Transverse colon (tissue), 4 donors: ENCODE measurements around the gene CDK19.

Source experiments
- EP300 ChIP-seq: sonication (generic); formaldehyde crosslinking; IDR thresholded peaks from one replicate; pipeline ENCODE4 v1.6.1; 2017; ENCODE audit warnings: antibody characterized with exemption, low read depth
- POLR2A ChIP-seq: fragments of 450-650 bp; IDR thresholded peaks from one replicate; pipeline ENCODE4 v1.6.1; 2016; ENCODE audit warnings: antibody characterized with exemption, mild to moderate bottlenecking, moderate library complexity
- POLR2AphosphoS5 ChIP-seq, 3 donors: sonication (generic); formaldehyde crosslinking; IDR thresholded peaks; one replicate each; pipeline ENCODE4 v1.6.1; 2016; ENCODE audit warnings: antibody characterized with exemption in 3 of 3
- TF ChIP-seq, protein P1 (sequence below), 5 experiments: fragments of 200-600 bp in 3 of 5; fragments of 450-650 bp in 2 of 5; sonication (generic) in 3 of 5; IDR thresholded peaks; 1 replicate in 2 of 5; 2 replicates in 3 of 5; pipeline ENCODE4 v1.5.1; 2016 to 2017; ENCODE audit warnings: antibody characterized with exemption in 5 of 5, inconsistent platforms in 3 of 5, mild to moderate bottlenecking in 2 of 5, moderate library complexity in 1 of 5

- TF ChIP-seq, protein P1, sequence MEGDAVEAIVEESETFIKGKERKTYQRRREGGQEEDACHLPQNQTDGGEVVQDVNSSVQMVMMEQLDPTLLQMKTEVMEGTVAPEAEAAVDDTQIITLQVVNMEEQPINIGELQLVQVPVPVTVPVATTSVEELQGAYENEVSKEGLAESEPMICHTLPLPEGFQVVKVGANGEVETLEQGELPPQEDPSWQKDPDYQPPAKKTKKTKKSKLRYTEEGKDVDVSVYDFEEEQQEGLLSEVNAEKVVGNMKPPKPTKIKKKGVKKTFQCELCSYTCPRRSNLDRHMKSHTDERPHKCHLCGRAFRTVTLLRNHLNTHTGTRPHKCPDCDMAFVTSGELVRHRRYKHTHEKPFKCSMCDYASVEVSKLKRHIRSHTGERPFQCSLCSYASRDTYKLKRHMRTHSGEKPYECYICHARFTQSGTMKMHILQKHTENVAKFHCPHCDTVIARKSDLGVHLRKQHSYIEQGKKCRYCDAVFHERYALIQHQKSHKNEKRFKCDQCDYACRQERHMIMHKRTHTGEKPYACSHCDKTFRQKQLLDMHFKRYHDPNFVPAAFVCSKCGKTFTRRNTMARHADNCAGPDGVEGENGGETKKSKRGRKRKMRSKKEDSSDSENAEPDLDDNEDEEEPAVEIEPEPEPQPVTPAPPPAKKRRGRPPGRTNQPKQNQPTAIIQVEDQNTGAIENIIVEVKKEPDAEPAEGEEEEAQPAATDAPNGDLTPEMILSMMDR (IDR thresholded peaks at IDR 0.05) = no peak
- TF ChIP-seq POLR2A (no peak), POLR2AphosphoS5 (IDR thresholded peaks at IDR 0.05) (no peak), EP300 (no peak)
These were observed 250.4 kb downstream of the CDK19 start for GRCh38 chr6:110564703-110565421.
